Ascending aorta (tissue), 2 donors: ENCODE measurements around the gene PLPPR5. TPM values are rescaled to one million over a fixed set of nuclear protein-coding genes. Genes with fewer than 3 reads are reported as not detected.

ENCODE experiments used
- DNase-seq, 2 donors: peaks; one replicate each; pipeline ENCODE4 v3.0.0-alpha.2; 2019; ENCODE audit warnings: low spot score in 2 of 2
- H3K27ac ChIP-seq, 2 donors: fragments of 200-600 bp; sonication (generic); one replicate each; pipeline ENCODE4 v1.5.1; 2016 to 2017; ENCODE audit warnings: mild to moderate bottlenecking in 1 of 2
- H3K27me3 ChIP-seq: fragments of 200-600 bp; sonication (generic); one replicate; pipeline ENCODE4 v1.5.1; 2017
- H3K36me3 ChIP-seq, 2 donors: fragments of 200-600 bp; sonication (generic); one replicate each; pipeline ENCODE4 v1.5.1; 2016
- H3K4me1 ChIP-seq, 2 donors: fragments of 200-600 bp; sonication (generic); one replicate each; pipeline ENCODE4 v1.5.1; 2016 to 2017; ENCODE audit warnings: mild to moderate bottlenecking in 1 of 2
- H3K4me3 ChIP-seq, 2 donors: fragments of 200-600 bp; sonication (generic); one replicate each; pipeline ENCODE4 v1.5.1; 2016 to 2017; ENCODE audit warnings: mild to moderate bottlenecking in 1 of 2
- H3K9me3 ChIP-seq, 2 donors: fragments of 200-600 bp; sonication (generic); one replicate each; pipeline ENCODE4 v1.5.1; 2016
- CTCF ChIP-seq, 3 experiments: fragments of 200-600 bp in 2 of 3; fragments of 450-650 bp in 1 of 3; sonication (generic) in 2 of 3; IDR thresholded peaks; one replicate each; pipeline ENCODE4 v1.5.1; 2016 to 2019; ENCODE audit warnings: antibody characterized with exemption in 3 of 3, mild to moderate bottlenecking in 1 of 3, moderate library complexity in 1 of 3
- intact Hi-C: fragments of 100-400 bp; cut with DNase I; formaldehyde crosslinking; loops from one replicate; pipeline ENCODE4 v1.15.1; 2023
- total RNA-seq: library from RNA; depleted of rRNA; stranded (reverse); fragments of >200 nt; gene quantifications from one replicate; pipeline ENCODE4 v1.1.0, GENCODE V29; 2016

PLPPR5 gene
- total RNA-seq, 1 donor from 2014 or later: not detected

- no peak for TF ChIP-seq CTCF (IDR thresholded peaks at IDR 0.05)
- H3K9me3 ChIP-seq: no peaks in the 10 kb centered on the region
- no peaks in the 10 kb centered on the region for H3K4me1 ChIP-seq
- no peaks in the 10 kb centered on the region for H3K27me3 ChIP-seq
- intact Hi-C loops: no loop called here
- DNase-seq: no peak
- H3K4me3 ChIP-seq: no peak overlapping the region
- H3K27ac ChIP-seq: no peak overlapping the region
- no peaks in the 10 kb centered on the region for H3K36me3 ChIP-seq
Measured at GRCh38 chr1:98914547-98914946, 90.1 kb downstream of the PLPPR5 start.

GRCh38 chr1:98910827-98911226 lies 93.8 kb downstream of the PLPPR5 start:
- H3K4me1 ChIP-seq: no peaks in the 10 kb centered on the region
- no peaks in the 10 kb centered on the region for H3K36me3 ChIP-seq
- no peaks in the 10 kb centered on the region for H3K27me3 ChIP-seq
- H3K9me3 ChIP-seq: no peaks in the 10 kb centered on the region
- no peak overlapping the region for H3K27ac ChIP-seq
- no peak for DNase-seq
- H3K4me3 ChIP-seq: no peak overlapping the region
- TF ChIP-seq CTCF (IDR thresholded peaks at IDR 0.05): no peak
- intact Hi-C loops: no loop called here

GRCh38 chr1:98908980-98909379 lies 95.7 kb downstream of the PLPPR5 start:
- no peaks in the 10 kb centered on the region for H3K27me3 ChIP-seq
- TF ChIP-seq CTCF (IDR thresholded peaks at IDR 0.05): no peak

GRCh38 chr1:98906809-98907208 lies 97.9 kb downstream of the PLPPR5 start:
- H3K9me3 ChIP-seq: no peaks in the 10 kb centered on the region

More at GRCh38 chr1:98908980-98909379, 95.7 kb downstream of the PLPPR5 start:
- Histone ChIP-seq H3K27ac (no peak overlapping the region), H3K4me1 (no peaks in the 10 kb centered on the region), H3K36me3 (no peaks in the 10 kb centered on the region), H3K4me3 (no peak overlapping the region), H3K9me3 (no peaks in the 10 kb centered on the region)
- no peak for DNase-seq
- intact Hi-C loops: no loop called here

GRCh38 chr1:98906361-98906760 lies 98.3 kb downstream of the PLPPR5 start:
- Histone ChIP-seq H3K27ac (no peak overlapping the region), H3K36me3 (no peaks in the 10 kb centered on the region), H3K9me3 (no peaks in the 10 kb centered on the region), H3K4me3 (no peak overlapping the region), H3K27me3 (no peaks in the 10 kb centered on the region), H3K4me1 (no peaks in the 10 kb centered on the region)
- intact Hi-C loops: no loop called here
- no peak for DNase-seq
- no peak for TF ChIP-seq CTCF (IDR thresholded peaks at IDR 0.05)

More at GRCh38 chr1:98906809-98907208, 97.9 kb downstream of the PLPPR5 start:
- intact Hi-C loops: no loop called here
- Histone ChIP-seq H3K36me3 (no peaks in the 10 kb centered on the region), H3K27ac (no peak overlapping the region), H3K4me3 (no peak overlapping the region), H3K4me1 (no peaks in the 10 kb centered on the region), H3K27me3 (no peaks in the 10 kb centered on the region)
- no peak for TF ChIP-seq CTCF (IDR thresholded peaks at IDR 0.05)
- DNase-seq: no peak

- no peaks in the 10 kb centered on the region for H3K27me3 ChIP-seq
- no peak for TF ChIP-seq CTCF (IDR thresholded peaks at IDR 0.05)
- DNase-seq: no peak
- no peaks in the 10 kb centered on the region for H3K9me3 ChIP-seq
- H3K36me3 ChIP-seq: no peaks in the 10 kb centered on the region
- no peaks in the 10 kb centered on the region for H3K4me1 ChIP-seq
- H3K27ac ChIP-seq: no peak overlapping the region
- no peak overlapping the region for H3K4me3 ChIP-seq
- intact Hi-C loops: no loop called here
Measured at GRCh38 chr1:98904684-98905083, 100.0 kb downstream of the PLPPR5 start.
